A549 (cell line): ENCODE data around the gene PTPRD. TPM values are rescaled to one million over a fixed set of nuclear protein-coding genes. Genes with fewer than 3 reads are reported as not detected.

ENCODE experiments used
- ATAC-seq, 2 experiments: fragments of 200-7000 bp in 1 of 2; fragments of >200 bp in 1 of 2; cut with Nextera tagmentation in 1 of 2; cut with Tn5 transposase in 1 of 2; 3 replicates each; pipeline versions ENCODE4 v1.8.0 to v1.9.1; 2018 to 2020; ENCODE audit warnings: mild to moderate bottlenecking in 1 of 2, moderate library complexity in 1 of 2
- CTCF ChIA-PET: fragments of 300-600 bp; sonication (Branson Sonifier 250); formaldehyde crosslinking; extraction: SDS; loops from one replicate; lab custom pipeline; 2021; ENCODE audit warnings: antibody characterized with exemption, inconsistent platforms; lab: Yijun Ruan, JAX
- POLR2A ChIA-PET: fragments of 350-600 bp; formaldehyde crosslinking; extraction: SDS; loops from one replicate; lab custom pipeline; 2021; ENCODE audit warnings: antibody characterized with exemption, inconsistent platforms; lab: Yijun Ruan, JAX
- DNase-seq, 2 experiments: peaks; one replicate each; pipeline versions ENCODE4 v3.0.0 to v3.0.0-alpha.2; 2011 to 2016; ENCODE audit warnings: low read depth in 1 of 2, low spot score in 1 of 2
- FAIRE-seq: peaks from 2 replicates; lab custom pipeline; 2011; peaks lifted over from hg19 to GRCh38; lab: Jason Lieb, UNC
- H3K27ac ChIP-seq, 2 experiments: fragments of >200 bp; sonication (Bioruptor Twin); formaldehyde crosslinking; 3 replicates each; pipeline ENCODE4 v1.5.1; 2016 to 2017
- H3K4me1 ChIP-seq: fragments of >200 bp; sonication (Bioruptor Twin); formaldehyde crosslinking; 3 replicates; pipeline ENCODE4 v1.6.1; 2016
- H3K4me2 ChIP-seq: fragments of >200 bp; sonication (Bioruptor Twin); formaldehyde crosslinking; 3 replicates; pipeline ENCODE4 v1.6.1; 2016
- H3K4me3 ChIP-seq: fragments of >200 bp; sonication (Bioruptor Twin); formaldehyde crosslinking; 3 replicates; pipeline ENCODE4 v1.5.1; 2016
- H3K9me3 ChIP-seq: fragments of >200 bp; sonication (Bioruptor Twin); formaldehyde crosslinking; 3 replicates; pipeline ENCODE4 v1.6.1; 2016
- BHLHE40 ChIP-seq: IDR thresholded peaks from 2 replicates; pipeline ENCODE4 v1.6.1; 2012; ENCODE audit warnings: low read depth, low read length, inconsistent platforms
- CEBPB ChIP-seq, 2 experiments: fragments of >200 bp in 1 of 2; sonication (Bioruptor Twin) in 1 of 2; formaldehyde crosslinking in 1 of 2; IDR thresholded peaks; 2 replicates each; pipeline ENCODE4 v1.6.1; 2012 to 2016
- EHF ChIP-seq: fragments of 250-450 bp; sonication (Bioruptor Pico); IDR thresholded peaks from 2 replicates; pipeline ENCODE4 v1.5.0; 2020; ENCODE audit warnings: mild to moderate bottlenecking
- EHMT2 ChIP-seq: fragments of 200-600 bp; sonication (generic); IDR thresholded peaks from 2 replicates; pipeline ENCODE4 v1.6.1; 2016; ENCODE audit warnings: antibody characterized with exemption, low read depth, mild to moderate bottlenecking, moderate library complexity
- FOXS1 ChIP-seq: fragments of 250-450 bp; sonication (Bioruptor Pico); IDR thresholded peaks from 2 replicates; pipeline ENCODE4 v1.5.0; 2020; ENCODE audit warnings: mild to moderate bottlenecking, moderate library complexity
- HES2 ChIP-seq: fragments of >200 bp; sonication (Bioruptor Twin); formaldehyde crosslinking; IDR thresholded peaks from 2 replicates; pipeline ENCODE4 v1.6.1; 2016
- HMGXB4 ChIP-seq: fragments of 250-450 bp; sonication (Bioruptor Pico); IDR thresholded peaks from 2 replicates; pipeline ENCODE4 v1.5.0; 2021; ENCODE audit warnings: mild to moderate bottlenecking, moderate library complexity, borderline replicate concordance
- HOXA7 ChIP-seq: fragments of 250-450 bp; sonication (Bioruptor Pico); IDR thresholded peaks from 2 replicates; pipeline ENCODE4 v1.5.0; 2020; ENCODE audit warnings: mild to moderate bottlenecking, moderate library complexity
- HOXB5 ChIP-seq: fragments of 250-450 bp; sonication (Bioruptor Pico); IDR thresholded peaks from 2 replicates; pipeline ENCODE4 v1.5.0; 2020; ENCODE audit warnings: mild to moderate bottlenecking, moderate library complexity
- KDM1A ChIP-seq: fragments of 200-600 bp; sonication (generic); IDR thresholded peaks from 2 replicates; pipeline ENCODE4 v1.6.1; 2016; ENCODE audit warnings: low read depth, mild to moderate bottlenecking
- MAZ ChIP-seq: fragments of 150-350 bp; IDR thresholded peaks from 2 replicates; pipeline ENCODE4 v1.6.1; 2014; ENCODE audit warnings: antibody characterized with exemption, low read depth, low read length, borderline replicate concordance
- MYC ChIP-seq: IDR thresholded peaks from 2 replicates; pipeline ENCODE4 v1.6.1; 2012; ENCODE audit warnings: mild to moderate bottlenecking, inconsistent platforms, low read length, improper control_type of control experiment, borderline replicate concordance
- NFE2L2 ChIP-seq: fragments of 150-350 bp; conservative IDR thresholded peaks from 2 replicates; pipeline ENCODE4 v1.6.1; 2014; ENCODE audit warnings: low read length
- PBX3 ChIP-seq: IDR thresholded peaks from 2 replicates; pipeline ENCODE4 v1.6.1; 2012
- PHF8 ChIP-seq: fragments of 200-600 bp; sonication (generic); IDR thresholded peaks from 2 replicates; pipeline ENCODE4 v1.6.1; 2016; ENCODE audit warnings: low read depth, mild to moderate bottlenecking, antibody characterized with exemption, moderate library complexity, borderline replicate concordance
- ZNF302 ChIP-seq: fragments of 250-450 bp; sonication (Bioruptor Pico); IDR thresholded peaks from 2 replicates; pipeline ENCODE4 v1.9.0; 2021; ENCODE audit warnings: inconsistent platforms, mild to moderate bottlenecking, moderate library complexity
- WGBS: methylation state at CpG from one replicate; pipeline ENCODE4 v1.1.6; 2017; ENCODE audit errors: missing lambda C conversion rate; 5-methylcytosine and 5-hydroxymethylcytosine counted together
- polyA plus RNA-seq, 4 experiments: library from polyadenylated mRNA; depleted of rRNA in 3 of 4; stranded (reverse); fragments of >200 nt; fragmentation: RNase III in 1 of 4; extraction: RNeasy Plus Mini Kit Qiagen cat#74134 plus additional on column Dnase treatment in 1 of 4; gene quantifications; 2 replicates in 3 of 4; 3 replicates in 1 of 4; pipeline ENCODE4 v1.2.3, GENCODE V29; 2011 to 2017
- TF ChIP-seq, protein P1 (sequence below): fragments of >200 bp; sonication (Bioruptor Twin); formaldehyde crosslinking; IDR thresholded peaks from 3 replicates; pipeline ENCODE4 v1.6.1; 2016
- TF ChIP-seq, protein P2 (sequence below): IDR thresholded peaks from 2 replicates; pipeline ENCODE4 v1.6.1; 2012; ENCODE audit warnings: low read depth, borderline replicate concordance
- TF ChIP-seq, protein P3 (sequence below): fragments of 150-350 bp; IDR thresholded peaks from 2 replicates; pipeline ENCODE4 v1.6.1; 2014; ENCODE audit warnings: low read depth, mild to moderate bottlenecking, low read length
- TF ChIP-seq, protein P4 (sequence below): fragments of >200 bp; sonication (Bioruptor Twin); formaldehyde crosslinking; IDR thresholded peaks from 3 replicates; pipeline ENCODE4 v1.5.1; 2016

Gene PTPRD
- polyA plus RNA-seq, 2 of the 4 experiments (the other 2 are of a cell fraction) = 0.39 to 1.3 TPM

DNA sequence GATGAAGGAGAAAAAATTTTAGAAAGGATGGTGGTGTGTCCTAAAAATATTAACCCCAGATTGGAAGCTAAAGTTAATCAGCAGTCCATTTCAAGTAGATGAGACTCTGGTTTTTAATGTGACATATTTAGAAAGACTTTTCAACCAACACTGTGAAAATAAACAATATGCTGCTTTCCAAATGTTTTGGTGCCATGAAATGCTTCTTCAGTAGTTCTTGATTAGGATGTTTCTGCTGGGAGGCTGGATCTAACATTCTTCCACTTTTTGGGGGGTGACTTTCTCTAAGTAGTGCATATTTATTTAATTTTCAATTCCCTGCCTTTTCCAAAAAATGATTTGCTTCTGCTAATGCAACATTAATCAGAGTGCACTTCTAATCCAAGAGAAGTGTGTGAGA is 2219.9 kb downstream of the PTPRD start:
- H3K4me3 ChIP-seq = no peak overlapping the region
- H3K9me3 ChIP-seq = no peaks in the 10 kb centered on the region
- CTCF ChIA-PET = no interaction called here
- FAIRE-seq (no peak), ATAC-seq (no peak), DNase-seq (no peak)
- no peak overlapping the region for H3K4me2 ChIP-seq
- H3K4me1 ChIP-seq = no peaks in the 10 kb centered on the region
- POLR2A ChIA-PET = no interaction called here
- no peak for TF ChIP-seq HOXA7
- H3K27ac ChIP-seq = no peak overlapping the region

DNA sequence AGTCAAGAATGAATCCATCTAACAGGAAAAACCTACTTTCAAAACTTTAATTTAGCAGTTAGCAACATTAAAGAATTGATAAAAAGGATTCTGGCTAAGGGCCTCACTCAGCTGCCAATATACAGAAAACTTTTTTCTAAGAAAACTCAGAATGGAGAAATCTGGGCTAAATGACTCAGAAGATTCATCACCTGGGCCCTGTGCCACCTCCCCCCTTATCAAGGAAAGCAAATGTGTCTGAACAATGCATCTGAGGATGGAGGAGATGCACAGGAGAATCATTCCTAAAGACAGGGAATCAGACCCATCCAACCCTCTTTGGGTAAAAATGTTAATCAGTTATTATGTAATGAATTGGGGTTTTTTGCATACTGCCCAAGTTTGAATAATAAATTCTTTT is 2221.2 kb downstream of the PTPRD start:
- ATAC-seq (no peak), FAIRE-seq (no peak), DNase-seq (no peak)
- H3K4me1 ChIP-seq = no peaks in the 10 kb centered on the region
- H3K4me3 ChIP-seq = no peak overlapping the region
- ChIA-PET POLR2A (no interaction called here), CTCF (no interaction called here)
- no peaks in the 10 kb centered on the region for H3K9me3 ChIP-seq
- H3K4me2 ChIP-seq = no peak overlapping the region
- no peak for TF ChIP-seq EHF
- TF ChIP-seq, protein P1, sequence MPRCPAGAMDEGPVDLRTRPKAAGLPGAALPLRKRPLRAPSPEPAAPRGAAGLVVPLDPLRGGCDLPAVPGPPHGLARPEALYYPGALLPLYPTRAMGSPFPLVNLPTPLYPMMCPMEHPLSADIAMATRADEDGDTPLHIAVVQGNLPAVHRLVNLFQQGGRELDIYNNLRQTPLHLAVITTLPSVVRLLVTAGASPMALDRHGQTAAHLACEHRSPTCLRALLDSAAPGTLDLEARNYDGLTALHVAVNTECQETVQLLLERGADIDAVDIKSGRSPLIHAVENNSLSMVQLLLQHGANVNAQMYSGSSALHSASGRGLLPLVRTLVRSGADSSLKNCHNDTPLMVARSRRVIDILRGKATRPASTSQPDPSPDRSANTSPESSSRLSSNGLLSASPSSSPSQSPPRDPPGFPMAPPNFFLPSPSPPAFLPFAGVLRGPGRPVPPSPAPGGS = no peak
- TF ChIP-seq, protein P2, sequence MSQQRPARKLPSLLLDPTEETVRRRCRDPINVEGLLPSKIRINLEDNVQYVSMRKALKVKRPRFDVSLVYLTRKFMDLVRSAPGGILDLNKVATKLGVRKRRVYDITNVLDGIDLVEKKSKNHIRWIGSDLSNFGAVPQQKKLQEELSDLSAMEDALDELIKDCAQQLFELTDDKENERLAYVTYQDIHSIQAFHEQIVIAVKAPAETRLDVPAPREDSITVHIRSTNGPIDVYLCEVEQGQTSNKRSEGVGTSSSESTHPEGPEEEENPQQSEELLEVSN = no peak
- no peak overlapping the region for H3K27ac ChIP-seq

DNA sequence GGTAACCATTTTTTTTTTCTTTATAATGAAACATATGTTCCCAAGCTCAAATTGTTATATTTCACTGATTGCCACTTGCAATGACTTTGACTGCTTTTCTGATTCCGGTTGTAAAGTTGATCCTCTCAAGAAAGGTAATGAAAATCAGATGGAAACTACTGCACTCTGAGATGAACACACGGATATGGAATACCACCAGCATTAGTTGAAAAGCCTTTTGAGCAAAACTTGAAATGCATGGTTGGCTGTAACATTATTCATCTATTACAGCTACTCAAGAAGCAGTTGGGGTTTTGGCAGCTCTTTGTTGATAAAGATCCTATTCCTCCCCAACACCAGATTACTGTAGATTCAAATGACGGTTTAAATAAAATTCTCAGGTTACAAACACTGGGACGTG is 2221.7 kb downstream of the PTPRD start:
- CTCF ChIA-PET = no interaction called here
- no peak overlapping the region for H3K4me2 ChIP-seq
- TF ChIP-seq, protein P3, sequence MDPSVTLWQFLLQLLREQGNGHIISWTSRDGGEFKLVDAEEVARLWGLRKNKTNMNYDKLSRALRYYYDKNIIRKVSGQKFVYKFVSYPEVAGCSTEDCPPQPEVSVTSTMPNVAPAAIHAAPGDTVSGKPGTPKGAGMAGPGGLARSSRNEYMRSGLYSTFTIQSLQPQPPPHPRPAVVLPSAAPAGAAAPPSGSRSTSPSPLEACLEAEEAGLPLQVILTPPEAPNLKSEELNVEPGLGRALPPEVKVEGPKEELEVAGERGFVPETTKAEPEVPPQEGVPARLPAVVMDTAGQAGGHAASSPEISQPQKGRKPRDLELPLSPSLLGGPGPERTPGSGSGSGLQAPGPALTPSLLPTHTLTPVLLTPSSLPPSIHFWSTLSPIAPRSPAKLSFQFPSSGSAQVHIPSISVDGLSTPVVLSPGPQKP = no peak
- no peak for TF ChIP-seq KDM1A
- TF ChIP-seq CEBPB (IDR thresholded peaks at IDR 0.05) = no peak
- TF ChIP-seq BHLHE40 = no peak
- no peak for TF ChIP-seq FOXS1
- no peak for TF ChIP-seq ZNF302 (CRISPR knock-in tag)
- no peak for TF ChIP-seq PBX3
- TF ChIP-seq MYC = no peak
- TF ChIP-seq, protein P4, sequence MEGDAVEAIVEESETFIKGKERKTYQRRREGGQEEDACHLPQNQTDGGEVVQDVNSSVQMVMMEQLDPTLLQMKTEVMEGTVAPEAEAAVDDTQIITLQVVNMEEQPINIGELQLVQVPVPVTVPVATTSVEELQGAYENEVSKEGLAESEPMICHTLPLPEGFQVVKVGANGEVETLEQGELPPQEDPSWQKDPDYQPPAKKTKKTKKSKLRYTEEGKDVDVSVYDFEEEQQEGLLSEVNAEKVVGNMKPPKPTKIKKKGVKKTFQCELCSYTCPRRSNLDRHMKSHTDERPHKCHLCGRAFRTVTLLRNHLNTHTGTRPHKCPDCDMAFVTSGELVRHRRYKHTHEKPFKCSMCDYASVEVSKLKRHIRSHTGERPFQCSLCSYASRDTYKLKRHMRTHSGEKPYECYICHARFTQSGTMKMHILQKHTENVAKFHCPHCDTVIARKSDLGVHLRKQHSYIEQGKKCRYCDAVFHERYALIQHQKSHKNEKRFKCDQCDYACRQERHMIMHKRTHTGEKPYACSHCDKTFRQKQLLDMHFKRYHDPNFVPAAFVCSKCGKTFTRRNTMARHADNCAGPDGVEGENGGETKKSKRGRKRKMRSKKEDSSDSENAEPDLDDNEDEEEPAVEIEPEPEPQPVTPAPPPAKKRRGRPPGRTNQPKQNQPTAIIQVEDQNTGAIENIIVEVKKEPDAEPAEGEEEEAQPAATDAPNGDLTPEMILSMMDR = no peak
- no peak for TF ChIP-seq HOXB5 (CRISPR knock-in tag)
- WGBS = 3% methylated on average over 4 of the region's 4 CpGs
- FAIRE-seq (no peak), DNase-seq (no peak), ATAC-seq (no peak)
- H3K4me3 ChIP-seq = no peak overlapping the region
- POLR2A ChIA-PET = no interaction called here
- no peaks in the 10 kb centered on the region for H3K9me3 ChIP-seq
- H3K27ac ChIP-seq = no peak overlapping the region
- no peaks in the 10 kb centered on the region for H3K4me1 ChIP-seq

DNA sequence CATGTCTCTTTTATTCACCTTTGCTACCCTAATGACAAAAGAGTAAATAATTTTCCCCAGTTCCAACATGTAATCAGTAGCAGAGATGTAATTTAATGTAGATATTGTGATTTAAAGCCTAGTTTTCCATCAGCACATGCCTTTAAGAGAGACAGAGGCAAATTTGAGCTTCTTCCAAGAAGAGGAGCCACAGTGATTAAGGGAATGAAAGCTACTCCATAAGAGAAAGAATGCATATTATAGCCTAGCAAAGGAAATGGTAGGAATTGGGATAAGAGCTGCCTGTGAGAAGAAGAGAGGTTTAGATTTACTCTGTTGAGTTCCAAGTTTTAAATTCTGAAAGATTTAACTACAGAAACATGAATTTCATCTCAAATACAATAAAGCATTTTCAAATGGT is 2222.2 kb downstream of the PTPRD start:
- no peaks in the 10 kb centered on the region for H3K9me3 ChIP-seq
- POLR2A ChIA-PET = no interaction called here
- TF ChIP-seq MAZ (no peak), PHF8 (no peak), HMGXB4 (no peak), NFE2L2 (no peak), KDM1A (no peak), PBX3 (no peak), EHMT2 (no peak), HES2 (no peak)
- TF ChIP-seq, all 56 proteins: peak for 0
- ATAC-seq (no peak), FAIRE-seq (no peak), DNase-seq (no peak)
- H3K4me1 ChIP-seq = no peaks in the 10 kb centered on the region
- no peak overlapping the region for H3K4me3 ChIP-seq
- CTCF ChIA-PET = no interaction called here
- no peak overlapping the region for H3K27ac ChIP-seq
- no peak overlapping the region for H3K4me2 ChIP-seq
